ENCODE results near the gene DEGS2. TPM values are rescaled to one million over a fixed set of nuclear protein-coding genes. Genes with fewer than 3 reads are reported as not detected.

Gene DEGS2
- total RNA-seq, 1 donor from 2014 or later: 1.3 TPM

GRCh38 chr14:100134586-100134985 lies 24.9 kb downstream of the DEGS2 start:
- no peak for DNase-seq (ENCODE audit: low spot score, unreplicated experiment)
- TF ChIP-seq CTCF (IDR thresholded peaks at IDR 0.05; ENCODE audit: unreplicated experiment): no peak
- H3K27ac Mint-ChIP-seq: peak overlapping the region; percentile 52
- no peaks in the 10 kb centered on the region for H3K9me3 Mint-ChIP-seq (ENCODE audit: low read depth)
- H3K4me1 Mint-ChIP-seq (ENCODE audit: low read depth): peaks cover 11% of the 10 kb centered on the region
- H3K27me3 Mint-ChIP-seq: no peaks in the 10 kb centered on the region
- no peak overlapping the region for H3K4me3 Mint-ChIP-seq (ENCODE audit: low read depth)
- peaks cover 13% of the 10 kb centered on the region for H3K36me3 Mint-ChIP-seq (ENCODE audit: insufficient read depth)

- Mint-ChIP-seq H3K4me1 (ENCODE audit: low read depth) (peaks cover 9% of the 10 kb centered on the region), H3K27ac (no peak overlapping the region), H3K4me3 (ENCODE audit: low read depth) (no peak overlapping the region), H3K9me3 (ENCODE audit: low read depth) (no peaks in the 10 kb centered on the region), H3K36me3 (ENCODE audit: insufficient read depth) (peaks cover 11% of the 10 kb centered on the region), H3K27me3 (no peaks in the 10 kb centered on the region)
- no peak for TF ChIP-seq CTCF (IDR thresholded peaks at IDR 0.05; ENCODE audit: unreplicated experiment)
- DNase-seq (ENCODE audit: low spot score, unreplicated experiment): no peak
Observed at GRCh38 chr14:100132903-100133510, 26.4 kb downstream of the DEGS2 start.

- DNase-seq (ENCODE audit: low spot score, unreplicated experiment): no peak
- H3K4me1 Mint-ChIP-seq (ENCODE audit: low read depth): peaks cover 9% of the 10 kb centered on the region
- no peak overlapping the region for H3K27ac Mint-ChIP-seq
- peaks cover 11% of the 10 kb centered on the region for H3K36me3 Mint-ChIP-seq (ENCODE audit: insufficient read depth)
- no peak overlapping the region for H3K4me3 Mint-ChIP-seq (ENCODE audit: low read depth)
- no peaks in the 10 kb centered on the region for H3K27me3 Mint-ChIP-seq
- TF ChIP-seq CTCF (IDR thresholded peaks at IDR 0.05; ENCODE audit: unreplicated experiment): no peak
- H3K9me3 Mint-ChIP-seq (ENCODE audit: low read depth): no peaks in the 10 kb centered on the region
Observed at GRCh38 chr14:100132161-100132902, 27.1 kb downstream of the DEGS2 start.

- no peaks in the 10 kb centered on the region for H3K27me3 Mint-ChIP-seq
- H3K4me1 Mint-ChIP-seq (ENCODE audit: low read depth): peaks cover 9% of the 10 kb centered on the region
- TF ChIP-seq CTCF (IDR thresholded peaks at IDR 0.05; ENCODE audit: unreplicated experiment): no peak
- DNase-seq (ENCODE audit: low spot score, unreplicated experiment): no peak
- peaks cover 11% of the 10 kb centered on the region for H3K36me3 Mint-ChIP-seq (ENCODE audit: insufficient read depth)
- H3K27ac Mint-ChIP-seq: peak overlapping the region; percentile 84
- no peaks in the 10 kb centered on the region for H3K9me3 Mint-ChIP-seq (ENCODE audit: low read depth)
- H3K4me3 Mint-ChIP-seq (ENCODE audit: low read depth): no peak overlapping the region
Observed at GRCh38 chr14:100131181-100131580, 28.3 kb downstream of the DEGS2 start.

- Mint-ChIP-seq H3K36me3 (ENCODE audit: insufficient read depth) (peaks cover 11% of the 10 kb centered on the region), H3K4me3 (ENCODE audit: low read depth) (no peak overlapping the region), H3K9me3 (ENCODE audit: low read depth) (no peaks in the 10 kb centered on the region), H3K27me3 (no peaks in the 10 kb centered on the region), H3K4me1 (ENCODE audit: low read depth) (peaks cover 9% of the 10 kb centered on the region), H3K27ac (peak overlapping the region; percentile 41)
- no peak for DNase-seq (ENCODE audit: low spot score, unreplicated experiment)
- no peak for TF ChIP-seq CTCF (IDR thresholded peaks at IDR 0.05; ENCODE audit: unreplicated experiment)
Observed at GRCh38 chr14:100130521-100130920, 28.9 kb downstream of the DEGS2 start.

Data from progenitor cell of endocrine pancreas (in vitro differentiated cells).